Measurements from ENCODE around the gene CHD9. TPM values are rescaled to one million over a fixed set of nuclear protein-coding genes. Genes with fewer than 3 reads are reported as not detected.

The CHD9 gene
- total RNA-seq, 1 experiment from 2014 or later = 26.3 TPM

- Histone ChIP-seq H3K79me2 (ENCODE audit: low read depth) (no peaks in the 10 kb centered on the region), H3K4me1 (replicated peaks; ENCODE audit: insufficient read depth) (peaks cover 5% of the 10 kb centered on the region), H2AFZ (no peak overlapping the region), H3K4me2 (no peak overlapping the region), H3K9me2 (ENCODE audit: insufficient read depth) (no peaks in the 10 kb centered on the region), H3F3A (ENCODE audit: insufficient read depth, low read depth) (peaks cover 14% of the 10 kb centered on the region; the same call in 1 of the 2 replicates), H3K9me3 (ENCODE audit: insufficient read depth, low read depth) (no peaks in the 10 kb centered on the region), H3K36me3 (ENCODE audit: low read depth) (no peaks in the 10 kb centered on the region), H3K27ac (no peak overlapping the region), H3K4me3 (no peak overlapping the region), H4K20me1 (ENCODE audit: insufficient read depth) (no peaks in the 10 kb centered on the region; the same call in 1 of the 2 replicates), H3K27me3 (ENCODE audit: insufficient read depth, low read depth) (no peaks in the 10 kb centered on the region)
- no peak for DNase-seq
- intact Hi-C loops (cut with micrococcal nuclease; ENCODE audit: unreplicated experiment) = no loop called here
- ChIA-PET POLR2A (ENCODE audit: unreplicated experiment) (no interaction called here), CTCF (no interaction called here)
- BruUV-seq (replicated peaks) = no TSS peak
- TF ChIP-seq CTCF (conservative IDR thresholded peaks at IDR 0.05) = no peak
- TF ChIP-seq EZH2 (IDR thresholded peaks at IDR 0.05; ENCODE audit: low read depth) = no peak
These were observed 71.6 kb downstream of the CHD9 start for GRCh38 chr16:53126390-53126789.

- peaks cover 19% of the 10 kb centered on the region; the same call in 1 of the 2 replicates for H3F3A ChIP-seq (ENCODE audit: insufficient read depth, low read depth)
- no peak for TF ChIP-seq CTCF (conservative IDR thresholded peaks at IDR 0.05)
- TF ChIP-seq EZH2 (IDR thresholded peaks at IDR 0.05; ENCODE audit: low read depth) = no peak
- no peaks in the 10 kb centered on the region for H3K27me3 ChIP-seq (ENCODE audit: insufficient read depth, low read depth)
- peak overlapping the region; percentile 77 for H3K4me2 ChIP-seq
- H2AFZ ChIP-seq = peak overlapping the region; percentile 84
- H3K27ac ChIP-seq = peak overlapping the region; percentile 63
- ChIA-PET CTCF (no interaction called here), POLR2A (ENCODE audit: unreplicated experiment) (interaction anchor here (0.6 kb wide), 1 partner anchor 30 kb away, joined by 3 read pairs; no protein-coding TSS in a partner anchor)
- intact Hi-C loops (cut with micrococcal nuclease; ENCODE audit: unreplicated experiment) = loop anchor here (1.0 to 5.0 kb wide), 4 partner anchors 30 to 288 kb away; no protein-coding TSS in a partner anchor
- peaks cover 17% of the 10 kb centered on the region for H3K79me2 ChIP-seq (ENCODE audit: low read depth)
- H3K9me3 ChIP-seq (ENCODE audit: insufficient read depth, low read depth) = no peaks in the 10 kb centered on the region
- H3K4me3 ChIP-seq = peak overlapping the region; percentile 63
- no peaks in the 10 kb centered on the region for H4K20me1 ChIP-seq (ENCODE audit: insufficient read depth)
- DNase-seq = no peak
- H3K9me2 ChIP-seq (ENCODE audit: insufficient read depth) = no peaks in the 10 kb centered on the region
- no peaks in the 10 kb centered on the region for H3K36me3 ChIP-seq (ENCODE audit: low read depth)
- peaks cover 5% of the 10 kb centered on the region for H3K4me1 ChIP-seq (replicated peaks; ENCODE audit: insufficient read depth)
- TSS peak; percentile 93 for BruUV-seq (replicated peaks)
These were observed 74.7 kb downstream of the CHD9 start for GRCh38 chr16:53129281-53130158.

- peak overlapping the region; percentile 77 for H3K4me2 ChIP-seq
- peak overlapping the region; percentile 81 for H3K27ac ChIP-seq
- H3K4me3 ChIP-seq = peak overlapping the region; percentile 63
- no peaks in the 10 kb centered on the region for H3K27me3 ChIP-seq (ENCODE audit: insufficient read depth, low read depth)
- no peaks in the 10 kb centered on the region for H3K36me3 ChIP-seq (ENCODE audit: low read depth)
- peaks cover 5% of the 10 kb centered on the region for H3K4me1 ChIP-seq (replicated peaks; ENCODE audit: insufficient read depth)
- H2AFZ ChIP-seq = peak overlapping the region; percentile 84
- TF ChIP-seq CTCF (conservative IDR thresholded peaks at IDR 0.05) (peak; percentile 51; the same call in 1 of the 2 replicates), EZH2 (IDR thresholded peaks at IDR 0.05; ENCODE audit: low read depth) (no peak)
- no peaks in the 10 kb centered on the region for H3K9me2 ChIP-seq (ENCODE audit: insufficient read depth)
- DNase-seq = peak; percentile 83 to 95
- no peaks in the 10 kb centered on the region for H4K20me1 ChIP-seq (ENCODE audit: insufficient read depth)
- H3K9me3 ChIP-seq (ENCODE audit: insufficient read depth, low read depth) = no peaks in the 10 kb centered on the region
- no TSS peak for BruUV-seq (replicated peaks)
- H3F3A ChIP-seq (ENCODE audit: insufficient read depth, low read depth) = peaks cover 19% of the 10 kb centered on the region; the same call in 1 of the 2 replicates
- CTCF ChIA-PET = no interaction called here
- intact Hi-C loops (cut with micrococcal nuclease; ENCODE audit: unreplicated experiment) = loop anchor here (1.0 to 5.0 kb wide), 4 partner anchors 31 to 287 kb away; no protein-coding TSS in a partner anchor
- POLR2A ChIA-PET (ENCODE audit: unreplicated experiment) = no interaction called here
- H3K79me2 ChIP-seq (ENCODE audit: low read depth) = peaks cover 17% of the 10 kb centered on the region
These were observed 75.6 kb downstream of the CHD9 start for GRCh38 chr16:53130159-53131049.

Measured in PC-9 (cell line).